Suprapubic skin (tissue), 3 donors: ENCODE data around the gene PTPRM.

Experiments used
- CTCF ChIP-seq, 2 donors: fragments of 200-600 bp in 1 of 2; fragments of 450-650 bp in 1 of 2; sonication (generic) in 1 of 2; IDR thresholded peaks; one replicate each; pipeline ENCODE4 v1.5.1; 2016 to 2019; ENCODE audit warnings: antibody characterized with exemption in 2 of 2, mild to moderate bottlenecking in 1 of 2, moderate library complexity in 1 of 2
- POLR2AphosphoS5 ChIP-seq, 3 donors: sonication (generic); formaldehyde crosslinking; IDR thresholded peaks; one replicate each; pipeline ENCODE4 v1.6.1; 2017; ENCODE audit warnings: antibody characterized with exemption in 3 of 3

- no peak for TF ChIP-seq CTCF (IDR thresholded peaks at IDR 0.05)
- no peak for TF ChIP-seq POLR2AphosphoS5 (IDR thresholded peaks at IDR 0.05)
Measured at GRCh38 chr18:7927119-7927518, 360.0 kb downstream of the PTPRM start.
